Upper lobe of right lung (tissue), 1 donor: ENCODE results near the gene FGFR2. TPM values are rescaled to one million over a fixed set of nuclear protein-coding genes. Genes with fewer than 3 reads are reported as not detected.

Experiments used
- ATAC-seq: fragments of 200-7000 bp; cut with Tn5 transposase; one replicate; pipeline ENCODE4 v1.9.1; 2020; ENCODE audit warnings: mild to moderate bottlenecking, moderate library complexity
- DNase-seq: peaks from one replicate; pipeline ENCODE4 v3.0.0-alpha.2; 2020
- H3K27ac ChIP-seq: fragments of 200-600 bp; one replicate; pipeline ENCODE4 v1.8.0; 2022
- H3K27me3 ChIP-seq: fragments of 200-600 bp; one replicate; pipeline ENCODE4 v1.8.0; 2022; ENCODE audit warnings: mild to moderate bottlenecking
- H3K36me3 ChIP-seq: fragments of 200-600 bp; one replicate; pipeline ENCODE4 v1.8.0; 2022
- H3K4me1 ChIP-seq: fragments of 200-600 bp; one replicate; pipeline ENCODE4 v1.8.0; 2022
- H3K4me3 ChIP-seq: fragments of 200-600 bp; one replicate; pipeline ENCODE4 v1.8.0; 2022; ENCODE audit warnings: mild to moderate bottlenecking
- H3K9me3 ChIP-seq: fragments of 200-600 bp; one replicate; pipeline ENCODE4 v1.8.0; 2022
- intact Hi-C: fragments of 100-400 bp; cut with DNase I; formaldehyde crosslinking; loops from one replicate; pipeline ENCODE4 v1.11.0; 2022
- total RNA-seq: library from RNA; stranded (reverse); fragmentation: NEBNext Ultra II Directional; extraction: Animal tissue kit (Norgen Biotek cat#: 25700); gene quantifications from one replicate; pipeline ENCODE4 v1.2.1, GENCODE V29; 2021
- TF ChIP-seq, protein P1 (sequence below): fragments of 200-600 bp; IDR thresholded peaks from one replicate; pipeline ENCODE4 v1.8.0; 2022; ENCODE audit warnings: antibody characterized with exemption
- donor health status: DM: no; HTN: yes; CAD: no; lungs with severe emphysema.

Gene FGFR2
- total RNA-seq, 1 donor from 2014 or later = 58.7 TPM

DNA sequence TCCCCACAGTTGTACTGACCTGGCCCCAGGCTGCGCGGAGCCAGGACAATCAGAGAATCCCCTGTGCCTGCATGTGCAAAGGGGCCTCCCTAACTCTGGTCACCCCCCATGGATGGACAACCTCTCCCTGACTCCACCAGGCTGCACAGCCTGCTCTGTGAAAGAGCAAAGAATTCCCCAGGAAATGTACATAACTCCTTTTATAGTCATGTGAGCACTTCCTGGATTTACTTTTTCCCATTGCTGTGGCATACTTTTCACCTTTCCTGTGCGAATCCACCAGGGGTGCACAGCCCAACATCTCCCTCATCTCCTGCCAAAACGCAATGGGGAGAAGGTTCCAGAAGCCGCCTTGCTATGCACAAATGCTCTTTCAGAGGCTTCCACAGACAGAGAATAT is 27.9 kb downstream of the FGFR2 start:
- DNase-seq (no peak), ATAC-seq (no peak)
- Histone ChIP-seq H3K36me3 (no peaks in the 10 kb centered on the region), H3K4me1 (peaks cover 6% of the 10 kb centered on the region), H3K4me3 (no peak overlapping the region), H3K27ac (no peak overlapping the region), H3K9me3 (no peaks in the 10 kb centered on the region), H3K27me3 (no peaks in the 10 kb centered on the region)
- TF ChIP-seq, protein P1, sequence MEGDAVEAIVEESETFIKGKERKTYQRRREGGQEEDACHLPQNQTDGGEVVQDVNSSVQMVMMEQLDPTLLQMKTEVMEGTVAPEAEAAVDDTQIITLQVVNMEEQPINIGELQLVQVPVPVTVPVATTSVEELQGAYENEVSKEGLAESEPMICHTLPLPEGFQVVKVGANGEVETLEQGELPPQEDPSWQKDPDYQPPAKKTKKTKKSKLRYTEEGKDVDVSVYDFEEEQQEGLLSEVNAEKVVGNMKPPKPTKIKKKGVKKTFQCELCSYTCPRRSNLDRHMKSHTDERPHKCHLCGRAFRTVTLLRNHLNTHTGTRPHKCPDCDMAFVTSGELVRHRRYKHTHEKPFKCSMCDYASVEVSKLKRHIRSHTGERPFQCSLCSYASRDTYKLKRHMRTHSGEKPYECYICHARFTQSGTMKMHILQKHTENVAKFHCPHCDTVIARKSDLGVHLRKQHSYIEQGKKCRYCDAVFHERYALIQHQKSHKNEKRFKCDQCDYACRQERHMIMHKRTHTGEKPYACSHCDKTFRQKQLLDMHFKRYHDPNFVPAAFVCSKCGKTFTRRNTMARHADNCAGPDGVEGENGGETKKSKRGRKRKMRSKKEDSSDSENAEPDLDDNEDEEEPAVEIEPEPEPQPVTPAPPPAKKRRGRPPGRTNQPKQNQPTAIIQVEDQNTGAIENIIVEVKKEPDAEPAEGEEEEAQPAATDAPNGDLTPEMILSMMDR = no peak
- intact Hi-C loops = no loop called here

DNA sequence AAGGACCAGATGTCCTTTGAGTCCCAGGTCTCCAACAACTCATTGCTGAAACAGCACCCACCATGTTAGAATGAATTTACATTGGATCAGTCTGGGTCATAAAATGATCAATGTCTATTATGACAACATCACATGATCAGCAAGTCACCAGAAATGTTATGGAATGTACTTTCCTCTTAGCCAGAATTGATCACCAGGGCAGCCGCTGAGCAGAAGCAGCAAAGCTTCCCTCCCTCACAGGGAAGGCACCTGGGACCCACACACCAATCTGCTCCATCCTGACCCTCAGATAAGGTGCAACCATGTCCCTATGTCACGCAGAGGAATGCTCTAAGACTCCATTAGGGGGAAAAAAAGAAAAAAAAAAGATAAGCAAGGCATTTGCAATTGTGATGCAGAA is 30.0 kb downstream of the FGFR2 start:
- TF ChIP-seq, protein P1 = no peak
- no peaks in the 10 kb centered on the region for H3K36me3 ChIP-seq
- intact Hi-C loops = no loop called here

DNA sequence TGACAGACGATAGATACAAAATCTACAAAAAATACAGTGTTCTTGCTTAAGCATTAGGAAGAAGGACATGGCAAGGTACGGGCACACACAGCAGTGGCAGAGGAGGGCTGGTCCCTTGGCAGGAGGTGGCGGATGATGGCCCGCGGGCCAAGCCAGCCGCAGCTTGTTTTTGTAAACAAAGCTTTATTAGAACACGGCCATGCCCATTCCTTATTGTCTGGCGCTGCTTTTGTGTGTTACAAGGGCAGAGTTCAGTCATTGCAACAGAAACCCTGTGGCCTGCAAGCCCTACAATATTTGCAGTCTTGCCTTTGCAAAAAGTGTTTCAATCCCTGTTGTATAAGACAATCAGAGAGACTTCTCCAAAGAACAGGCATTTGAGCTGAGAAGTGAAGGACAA is 30.7 kb downstream of the FGFR2 start:
- H3K36me3 ChIP-seq = no peaks in the 10 kb centered on the region
- TF ChIP-seq, protein P1 = no peak
- ATAC-seq = no peak
- DNase-seq = no peak
- intact Hi-C loops = no loop called here
- H3K27ac ChIP-seq = no peak overlapping the region
- H3K27me3 ChIP-seq = no peaks in the 10 kb centered on the region
- H3K4me1 ChIP-seq = no peaks in the 10 kb centered on the region
- no peak overlapping the region for H3K4me3 ChIP-seq
- no peaks in the 10 kb centered on the region for H3K9me3 ChIP-seq

More for the DNA sequence above, 30.0 kb downstream of the FGFR2 start:
- Histone ChIP-seq H3K27me3 (no peaks in the 10 kb centered on the region), H3K27ac (no peak overlapping the region), H3K4me3 (no peak overlapping the region), H3K9me3 (no peaks in the 10 kb centered on the region), H3K4me1 (no peaks in the 10 kb centered on the region)
- ATAC-seq (no peak), DNase-seq (no peak)

DNA sequence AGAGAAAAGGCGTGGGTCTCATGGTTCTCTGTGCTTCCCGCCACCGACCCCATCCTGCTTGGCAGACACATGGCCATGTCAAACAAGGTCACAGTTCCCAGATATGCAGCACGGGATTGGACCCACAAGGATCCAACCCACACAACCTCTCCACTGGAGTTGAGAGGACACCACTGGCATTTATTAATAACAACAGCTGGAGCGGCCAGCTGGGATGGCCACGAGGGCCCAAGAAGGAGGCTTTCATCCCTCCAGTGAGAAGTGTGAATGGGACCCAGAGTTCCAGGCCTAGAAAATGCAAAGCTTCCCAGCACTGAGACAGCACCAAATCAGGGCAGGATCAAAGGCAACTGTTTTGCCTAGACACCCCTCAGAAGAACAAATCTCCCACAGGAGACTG is 31.5 kb downstream of the FGFR2 start:
- TF ChIP-seq, protein P1 = no peak
- Histone ChIP-seq H3K27ac (no peak overlapping the region), H3K4me3 (no peak overlapping the region), H3K27me3 (no peaks in the 10 kb centered on the region), H3K9me3 (no peaks in the 10 kb centered on the region), H3K4me1 (no peaks in the 10 kb centered on the region), H3K36me3 (no peaks in the 10 kb centered on the region)
- intact Hi-C loops = no loop called here
- ATAC-seq = no peak
- no peak for DNase-seq

DNA sequence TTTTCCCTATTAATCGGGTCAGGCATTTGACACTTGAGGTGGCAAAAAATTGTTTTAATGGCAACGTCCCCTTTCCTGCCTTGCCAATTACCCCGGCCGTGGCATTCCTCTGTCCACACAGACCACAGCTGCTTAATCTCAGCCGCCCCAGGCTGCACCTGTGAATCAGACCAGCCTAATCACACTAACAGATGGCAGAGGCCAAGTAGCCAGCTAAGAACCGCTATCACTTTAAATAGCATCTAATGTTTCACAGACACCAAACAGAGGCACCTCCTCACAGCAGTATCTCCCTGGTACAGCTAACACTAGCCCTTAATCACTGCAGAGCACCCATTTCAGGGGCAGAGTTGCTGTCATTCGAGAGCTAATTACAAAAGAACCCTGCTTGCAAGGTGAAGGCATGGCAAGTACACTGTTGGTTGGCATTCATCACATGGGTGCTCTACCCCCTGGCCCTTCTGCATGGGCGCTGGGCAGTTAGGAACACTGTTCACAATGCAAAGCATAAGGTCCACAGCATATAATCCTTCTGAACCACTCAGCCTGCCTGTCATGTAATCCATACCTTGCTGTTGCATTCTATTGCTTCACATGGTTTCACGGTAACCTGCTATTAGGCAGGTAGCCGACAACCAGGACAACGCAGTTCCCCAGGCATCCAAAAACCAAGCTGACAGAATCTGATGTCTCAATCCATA is 38.8 kb downstream of the FGFR2 start:
- no peak overlapping the region for H3K4me3 ChIP-seq
- H3K9me3 ChIP-seq = no peaks in the 10 kb centered on the region
- DNase-seq (no peak), ATAC-seq (no peak)
- no peaks in the 10 kb centered on the region for H3K36me3 ChIP-seq
- H3K27ac ChIP-seq = no peak overlapping the region
- intact Hi-C loops = no loop called here
- no peaks in the 10 kb centered on the region for H3K4me1 ChIP-seq
- H3K27me3 ChIP-seq = no peaks in the 10 kb centered on the region
- TF ChIP-seq, protein P1 = no peak

DNA sequence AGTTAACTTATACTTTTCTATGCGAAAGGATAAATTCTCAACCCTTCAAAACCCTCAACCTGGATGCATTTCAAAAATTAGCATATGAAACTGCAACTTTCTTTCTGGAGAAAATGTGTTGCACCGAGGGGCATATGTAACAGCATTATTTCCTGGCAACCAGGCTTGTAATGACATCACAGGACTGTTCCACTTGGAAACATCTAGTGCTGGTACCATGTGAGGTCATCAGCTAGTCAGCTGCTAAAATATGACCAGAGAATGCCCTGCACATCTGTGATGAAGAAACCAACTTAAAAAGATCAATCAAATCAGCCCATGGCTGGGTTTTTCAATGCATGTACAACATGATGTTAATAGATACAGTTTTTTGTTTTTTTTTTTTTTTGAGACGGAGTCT is 40.0 kb downstream of the FGFR2 start:
- no peak for DNase-seq
- peaks cover 3% of the 10 kb centered on the region for H3K4me1 ChIP-seq
- intact Hi-C loops = no loop called here
- no peak overlapping the region for H3K27ac ChIP-seq
- H3K4me3 ChIP-seq = no peak overlapping the region
- no peaks in the 10 kb centered on the region for H3K36me3 ChIP-seq
- H3K9me3 ChIP-seq = no peaks in the 10 kb centered on the region
- no peaks in the 10 kb centered on the region for H3K27me3 ChIP-seq
- TF ChIP-seq, protein P1 = no peak
- no peak for ATAC-seq
